DMS 273 treated with DMSO at 0.1 percent for 48 hours (cell line): ENCODE results near the gene SLC19A1.
"Not testable (repeated sequence)": the region's sequence is repeated elsewhere in the genome, so short reads cannot be mapped to it uniquely, and the experiment has no call there.

Experiments used
- DNase-seq: peaks from one replicate; lab custom pipeline; 2025; lab: John Stamatoyannopoulos, UW

SLC19A1 gene

DNA sequence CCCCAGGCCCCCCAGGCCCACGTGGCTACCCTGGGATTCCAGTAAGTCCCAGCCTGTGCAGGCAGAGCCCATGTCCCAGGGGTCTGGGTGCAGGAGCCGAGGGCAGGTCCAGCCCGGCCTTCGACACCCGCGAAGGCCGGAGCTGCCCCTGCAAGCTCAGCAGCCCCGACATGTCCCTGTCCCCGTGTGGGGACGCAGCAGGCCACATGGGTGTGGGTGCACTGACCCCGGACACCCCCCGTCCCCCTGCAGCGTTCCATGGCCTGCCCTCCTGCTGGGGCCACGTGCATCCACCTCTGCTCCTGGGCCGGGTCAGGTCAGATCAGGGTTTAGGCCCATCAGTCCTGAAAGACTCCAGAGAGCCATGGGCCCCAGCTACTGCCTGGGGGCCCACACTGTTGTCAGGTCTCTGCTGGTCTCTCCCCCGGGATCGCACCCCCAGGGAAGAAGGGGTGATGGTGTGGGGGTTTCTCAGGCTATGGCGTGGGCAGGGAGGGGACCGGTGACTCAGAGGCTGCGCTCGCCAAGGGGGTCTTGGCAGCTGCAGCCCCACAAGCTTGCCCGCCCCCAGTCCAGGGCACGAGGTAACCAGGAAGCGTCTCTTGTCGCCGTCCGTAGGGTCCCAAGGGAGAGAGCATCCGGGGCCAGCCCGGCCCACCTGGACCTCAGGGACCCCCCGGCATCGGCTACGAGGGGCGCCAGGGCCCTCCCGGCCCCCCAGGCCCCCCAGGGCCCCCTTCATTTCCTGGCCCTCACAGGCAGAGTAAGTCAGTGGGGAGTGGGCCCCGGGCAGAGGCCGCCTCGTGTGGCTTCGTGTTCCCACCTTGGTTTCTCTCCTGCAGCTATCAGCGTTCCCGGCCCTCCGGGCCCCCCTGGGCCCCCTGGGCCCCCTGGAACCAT, 37.5 kb downstream of the SLC19A1 start:
- DNase-seq = no peak

DNA sequence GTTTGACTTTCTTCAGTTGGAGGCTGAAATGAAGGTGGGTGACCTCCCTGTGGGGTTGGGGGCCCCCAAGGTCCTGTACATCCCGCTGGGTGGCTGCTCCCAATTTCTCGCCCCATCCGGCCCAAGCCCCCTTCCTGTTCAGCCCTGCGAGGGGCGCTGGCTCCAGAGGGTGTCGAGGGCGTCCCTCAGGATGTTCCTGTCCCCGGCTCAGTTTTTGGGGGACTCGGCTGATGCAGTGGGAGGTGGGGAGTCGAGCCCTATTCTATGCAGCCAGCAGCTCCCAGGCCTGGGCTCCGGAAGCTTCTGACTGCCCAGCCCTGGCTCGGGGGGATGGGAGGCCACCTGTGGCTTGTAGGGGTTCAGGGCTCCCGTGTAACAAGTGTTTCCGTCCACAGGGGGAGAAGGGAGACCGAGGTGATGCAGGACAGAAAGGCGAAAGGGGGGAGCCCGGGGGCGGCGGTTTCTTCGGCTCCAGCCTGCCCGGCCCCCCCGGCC, 38.2 kb downstream of the SLC19A1 start:
- no peak for DNase-seq

- DNase-seq = not testable (repeated sequence)
Measured at GRCh38 chr21:45503226-45503625, 39.0 kb downstream of the SLC19A1 start.

- DNase-seq = no peak
Measured at GRCh38 chr21:45502600-45502999, 39.6 kb downstream of the SLC19A1 start.

DNA sequence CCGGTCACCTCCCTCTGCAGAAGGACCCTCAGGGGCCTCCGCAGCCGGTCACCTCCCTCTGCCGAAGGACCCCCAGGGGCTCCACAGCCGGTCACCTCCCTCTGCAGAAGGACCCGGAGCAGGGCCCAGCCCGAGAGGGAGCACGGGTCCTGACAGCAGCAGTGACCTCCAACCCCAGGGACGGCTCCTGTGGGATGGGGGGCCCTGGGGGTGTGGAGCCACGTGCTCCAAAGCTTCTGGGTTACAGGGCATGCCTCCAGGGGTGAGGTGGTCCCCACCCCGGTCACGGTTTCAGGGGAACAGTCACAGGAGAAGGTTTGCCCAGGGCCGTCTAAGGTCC, 40.3 kb downstream of the SLC19A1 start:
- DNase-seq = no peak

DNA sequence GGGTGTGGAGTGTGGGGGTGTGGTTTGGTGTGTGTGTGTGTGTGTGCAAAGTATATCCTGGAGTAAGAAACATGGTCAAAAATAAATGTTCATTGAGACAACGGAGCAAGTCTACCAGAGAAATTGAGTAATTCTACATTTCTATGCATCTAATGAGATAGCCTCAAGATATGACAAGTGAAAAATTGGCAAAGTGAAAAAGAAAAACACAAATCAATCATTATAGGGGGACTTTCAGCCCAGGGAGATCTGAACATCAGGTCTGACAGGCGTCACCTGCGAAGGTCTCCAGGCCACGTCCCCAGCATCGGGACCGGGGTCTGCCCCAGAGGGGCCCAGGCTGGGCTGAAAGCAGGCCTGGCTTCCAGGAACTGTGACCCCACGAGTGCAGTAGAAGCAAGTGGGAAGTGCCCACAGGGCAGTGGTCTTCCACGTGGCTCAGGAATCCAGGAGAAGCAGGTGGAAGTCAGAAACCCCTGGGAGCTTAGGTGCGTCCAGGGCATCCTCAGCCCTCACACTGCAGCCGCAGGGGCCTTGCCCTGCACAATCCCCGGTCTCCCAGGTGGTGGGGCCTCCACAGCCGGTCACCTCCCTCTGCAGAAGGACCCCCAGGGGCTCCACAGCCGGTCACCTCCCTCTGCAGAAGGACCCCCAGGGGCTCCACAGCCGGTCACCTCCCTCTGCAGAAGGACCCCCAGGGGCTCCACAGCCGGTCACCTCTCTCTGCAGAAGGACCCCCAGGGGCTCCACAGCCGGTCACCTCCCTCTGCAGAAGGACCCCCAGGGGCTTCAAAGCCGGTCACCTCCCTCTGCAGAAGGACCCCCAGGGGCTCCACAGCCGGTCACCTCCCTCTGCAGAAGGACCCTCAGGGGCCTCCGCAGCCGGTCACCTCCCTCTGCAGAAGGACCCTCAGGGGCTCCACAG, 40.9 kb downstream of the SLC19A1 start:
- not testable (repeated sequence) for DNase-seq

GRCh38 chr21:45499970-45500577, 42.2 kb downstream of the SLC19A1 start:
- no peak for DNase-seq

- DNase-seq = no peak
Measured at GRCh38 chr21:45499201-45499750, 43.0 kb downstream of the SLC19A1 start.

GRCh38 chr21:45498646-45499000, 43.6 kb downstream of the SLC19A1 start:
- DNase-seq = no peak

- no peak for DNase-seq
Measured at GRCh38 chr21:45497846-45498645, 44.2 kb downstream of the SLC19A1 start.

DNA sequence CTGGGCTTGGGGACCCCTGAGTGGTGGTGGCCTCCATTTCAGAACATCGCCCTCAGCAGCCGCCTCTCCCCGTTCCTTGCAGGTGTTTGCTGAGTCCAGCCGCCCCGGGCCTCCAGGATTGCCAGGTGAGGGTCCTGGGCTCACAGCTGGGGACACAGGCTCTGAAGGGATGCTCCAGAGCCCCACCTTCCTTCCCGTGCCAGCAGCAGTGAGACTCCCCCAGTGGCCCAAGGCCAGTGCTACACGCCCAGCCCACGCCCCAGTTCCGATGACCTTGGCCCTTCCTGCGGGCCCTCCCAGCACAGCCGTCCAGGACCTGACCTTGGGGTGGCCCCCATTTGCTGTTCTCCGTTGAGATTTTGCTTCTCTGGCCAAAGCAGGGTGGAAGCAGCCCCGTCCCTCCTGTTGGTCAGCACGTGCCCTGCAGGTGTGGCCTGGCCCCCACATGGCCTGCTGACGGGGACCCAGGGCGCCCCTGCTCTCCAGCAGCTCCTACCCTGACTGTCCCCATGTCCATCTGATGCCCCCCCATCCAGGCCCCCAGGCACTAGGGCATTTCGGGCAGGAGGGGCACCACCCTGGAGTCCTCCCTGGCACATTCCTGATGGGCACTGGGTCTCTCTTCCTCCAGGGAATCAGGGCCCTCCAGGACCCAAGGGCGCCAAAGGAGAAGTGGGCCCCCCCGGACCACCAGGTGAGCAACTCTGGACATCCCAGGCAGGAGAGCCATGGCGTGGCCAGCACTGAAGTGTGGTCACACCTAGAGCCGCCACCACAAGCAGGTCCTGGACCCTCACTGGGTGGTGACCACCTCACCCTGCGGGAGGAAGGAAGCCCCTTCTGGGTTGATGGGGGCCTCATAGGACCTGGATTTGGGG, 45.0 kb downstream of the SLC19A1 start:
- no peak for DNase-seq

DNA sequence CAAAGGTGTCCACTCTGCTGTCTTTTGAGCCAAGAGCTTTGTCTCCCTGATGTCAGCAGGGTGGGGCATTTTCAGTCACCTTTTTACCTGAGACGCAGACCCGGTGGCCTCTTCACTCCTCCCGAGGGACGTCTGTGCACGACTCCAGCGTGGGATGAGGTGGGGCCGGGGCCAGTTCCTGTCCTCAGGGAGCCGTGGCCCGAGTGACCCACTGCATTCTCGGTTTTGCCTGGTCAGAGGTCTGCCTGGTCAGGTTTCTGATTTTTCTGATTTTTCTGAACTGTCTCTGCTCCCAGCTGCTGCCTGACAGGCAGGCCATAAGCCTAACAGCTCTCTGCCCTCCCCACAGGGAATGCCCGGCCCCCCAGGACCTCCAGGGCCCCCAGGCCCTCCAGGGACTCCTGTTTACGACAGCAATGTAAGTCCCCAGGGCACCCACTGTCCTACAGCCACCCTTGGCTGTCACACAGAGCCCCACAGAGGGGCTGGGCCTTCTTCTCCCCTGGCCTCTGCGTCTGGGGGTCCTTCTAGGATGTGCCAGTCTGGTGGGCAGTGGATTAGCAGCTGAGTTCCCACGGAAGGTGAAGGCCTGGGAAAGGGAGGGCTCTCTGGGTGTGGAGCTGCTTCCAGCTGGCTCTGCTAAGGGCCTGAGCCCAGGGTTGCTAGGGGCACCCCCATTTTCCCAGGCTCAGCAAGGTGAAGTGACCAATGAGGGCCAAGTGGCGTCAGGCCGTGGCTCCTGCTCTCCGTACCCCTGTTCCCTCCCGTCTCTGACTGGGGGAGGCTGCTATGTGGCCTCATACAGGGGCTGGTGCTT, 45.9 kb downstream of the SLC19A1 start:
- DNase-seq = no peak

- no peak for DNase-seq
Measured at GRCh38 chr21:45494851-45495680, 47.2 kb downstream of the SLC19A1 start.

DNA sequence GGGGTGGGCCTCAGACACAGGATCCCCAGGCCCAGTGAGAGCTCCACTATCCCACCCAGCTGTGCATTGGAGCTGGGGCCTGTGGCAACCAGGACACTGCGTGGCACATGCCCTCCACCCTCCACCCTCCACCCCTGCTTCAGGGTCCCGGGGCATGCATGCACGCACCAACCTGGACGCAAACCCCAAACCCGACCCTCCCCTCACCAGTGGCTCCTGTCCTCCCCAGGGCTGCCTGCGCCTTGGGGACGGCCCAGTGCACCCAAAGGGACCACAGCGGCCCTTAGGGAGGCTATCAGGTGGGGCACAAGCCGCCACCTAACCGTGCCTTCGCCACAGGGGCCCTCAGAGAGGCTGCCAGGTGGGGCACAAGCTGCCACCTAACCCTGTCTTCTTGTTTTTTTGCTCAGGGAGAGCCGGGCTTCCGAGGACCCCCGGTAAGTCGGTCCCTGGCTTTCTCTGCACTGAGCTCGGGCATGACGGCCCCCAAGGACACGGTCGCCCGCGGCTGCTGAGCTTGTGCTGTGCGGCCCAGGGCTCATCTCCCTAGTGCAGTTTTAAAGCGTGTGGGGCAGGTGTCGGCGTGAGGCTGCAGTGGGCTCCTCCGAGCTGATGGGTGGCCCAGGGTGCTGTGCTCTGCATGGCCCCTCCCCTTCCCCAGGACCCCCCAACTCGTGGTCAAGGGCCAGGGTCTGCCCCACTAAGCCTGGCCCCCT, 47.9 kb downstream of the SLC19A1 start:
- DNase-seq = no peak

DNA sequence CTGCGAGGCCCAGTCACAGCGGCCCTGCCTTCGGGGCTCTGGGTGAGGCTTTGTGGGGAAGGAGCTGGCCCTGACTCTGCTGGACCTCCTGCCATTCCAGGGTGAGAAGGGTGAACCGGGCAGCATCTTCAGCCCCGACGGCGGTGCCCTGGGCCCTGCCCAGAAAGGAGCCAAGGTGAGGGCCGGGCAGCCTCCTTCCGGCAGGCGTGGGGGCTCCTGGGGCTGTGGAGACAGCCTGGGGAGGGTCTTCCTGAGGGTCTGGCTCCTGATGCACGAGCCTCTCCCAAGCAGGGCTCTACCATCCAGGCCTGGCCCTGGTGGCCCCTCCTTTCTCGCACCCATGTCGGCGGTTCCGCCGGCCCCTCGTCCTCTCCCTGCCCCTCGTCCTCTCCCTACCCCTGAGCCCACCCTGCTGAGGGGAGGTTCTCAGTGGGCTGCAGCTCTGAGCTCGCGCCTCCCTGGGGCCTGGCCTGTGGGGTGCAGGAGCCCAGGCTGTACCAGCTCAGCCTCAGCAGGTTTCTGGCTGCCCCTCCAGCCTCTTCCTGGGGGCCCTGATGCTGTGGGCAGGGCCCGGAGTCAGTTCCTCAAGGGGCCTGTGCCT, 48.7 kb downstream of the SLC19A1 start:
- DNase-seq = no peak

- DNase-seq = no peak
Measured at GRCh38 chr21:45492765-45493164, 49.5 kb downstream of the SLC19A1 start.

- DNase-seq = no peak
Measured at GRCh38 chr21:45491623-45492022, 50.6 kb downstream of the SLC19A1 start.
